ENCODE measurements around the gene CLN3.

Gene CLN3

GRCh38 chr16:28511031-28511430 lies 19.2 kb upstream of the CLN3 start:
- no peak for DNase-seq (ENCODE audit: low read depth in 1 of 2, low spot score in 1 of 2)
- Histone ChIP-seq H3K4me3 (replicated peaks; ENCODE audit: insufficient read depth, low read length) (no peak overlapping the region), H3K27me3 (ENCODE audit: insufficient read depth, poor library complexity, severe bottlenecking) (no peaks in the 10 kb centered on the region), H3K27ac (replicated peaks) (no peak overlapping the region)
- TF ChIP-seq, protein P1, sequence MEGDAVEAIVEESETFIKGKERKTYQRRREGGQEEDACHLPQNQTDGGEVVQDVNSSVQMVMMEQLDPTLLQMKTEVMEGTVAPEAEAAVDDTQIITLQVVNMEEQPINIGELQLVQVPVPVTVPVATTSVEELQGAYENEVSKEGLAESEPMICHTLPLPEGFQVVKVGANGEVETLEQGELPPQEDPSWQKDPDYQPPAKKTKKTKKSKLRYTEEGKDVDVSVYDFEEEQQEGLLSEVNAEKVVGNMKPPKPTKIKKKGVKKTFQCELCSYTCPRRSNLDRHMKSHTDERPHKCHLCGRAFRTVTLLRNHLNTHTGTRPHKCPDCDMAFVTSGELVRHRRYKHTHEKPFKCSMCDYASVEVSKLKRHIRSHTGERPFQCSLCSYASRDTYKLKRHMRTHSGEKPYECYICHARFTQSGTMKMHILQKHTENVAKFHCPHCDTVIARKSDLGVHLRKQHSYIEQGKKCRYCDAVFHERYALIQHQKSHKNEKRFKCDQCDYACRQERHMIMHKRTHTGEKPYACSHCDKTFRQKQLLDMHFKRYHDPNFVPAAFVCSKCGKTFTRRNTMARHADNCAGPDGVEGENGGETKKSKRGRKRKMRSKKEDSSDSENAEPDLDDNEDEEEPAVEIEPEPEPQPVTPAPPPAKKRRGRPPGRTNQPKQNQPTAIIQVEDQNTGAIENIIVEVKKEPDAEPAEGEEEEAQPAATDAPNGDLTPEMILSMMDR (IDR thresholded peaks at IDR 0.05; ENCODE audit: insufficient read depth, low read length): no peak
- TF ChIP-seq SPI1 (IDR thresholded peaks at IDR 0.05; ENCODE audit: borderline replicate concordance, low read depth) (no peak), GABPA (IDR thresholded peaks at IDR 0.05; ENCODE audit: low read depth) (no peak), POLR2AphosphoS5 (IDR thresholded peaks at IDR 0.05; ENCODE audit: low read depth) (no peak), REST (IDR thresholded peaks at IDR 0.05; ENCODE audit: insufficient replicate concordance, low read depth) (no peak)

GRCh38 chr16:28505489-28506137 lies 13.7 kb upstream of the CLN3 start:
- no peak overlapping the region for H3K27ac ChIP-seq (replicated peaks)
- TF ChIP-seq GABPA (IDR thresholded peaks at IDR 0.05; ENCODE audit: low read depth) (no peak), SPI1 (IDR thresholded peaks at IDR 0.05; ENCODE audit: borderline replicate concordance, low read depth) (no peak), POLR2AphosphoS5 (IDR thresholded peaks at IDR 0.05; ENCODE audit: low read depth) (no peak), REST (IDR thresholded peaks at IDR 0.05; ENCODE audit: insufficient replicate concordance, low read depth) (no peak)
- TF ChIP-seq, protein P1 (IDR thresholded peaks at IDR 0.05; ENCODE audit: insufficient read depth, low read length): no peak
- H3K27me3 ChIP-seq (ENCODE audit: insufficient read depth, poor library complexity, severe bottlenecking): no peaks in the 10 kb centered on the region
- H3K4me3 ChIP-seq (replicated peaks; ENCODE audit: insufficient read depth, low read length): no peak overlapping the region
- DNase-seq (ENCODE audit: low read depth in 1 of 2, low spot score in 1 of 2): no peak

DNA sequence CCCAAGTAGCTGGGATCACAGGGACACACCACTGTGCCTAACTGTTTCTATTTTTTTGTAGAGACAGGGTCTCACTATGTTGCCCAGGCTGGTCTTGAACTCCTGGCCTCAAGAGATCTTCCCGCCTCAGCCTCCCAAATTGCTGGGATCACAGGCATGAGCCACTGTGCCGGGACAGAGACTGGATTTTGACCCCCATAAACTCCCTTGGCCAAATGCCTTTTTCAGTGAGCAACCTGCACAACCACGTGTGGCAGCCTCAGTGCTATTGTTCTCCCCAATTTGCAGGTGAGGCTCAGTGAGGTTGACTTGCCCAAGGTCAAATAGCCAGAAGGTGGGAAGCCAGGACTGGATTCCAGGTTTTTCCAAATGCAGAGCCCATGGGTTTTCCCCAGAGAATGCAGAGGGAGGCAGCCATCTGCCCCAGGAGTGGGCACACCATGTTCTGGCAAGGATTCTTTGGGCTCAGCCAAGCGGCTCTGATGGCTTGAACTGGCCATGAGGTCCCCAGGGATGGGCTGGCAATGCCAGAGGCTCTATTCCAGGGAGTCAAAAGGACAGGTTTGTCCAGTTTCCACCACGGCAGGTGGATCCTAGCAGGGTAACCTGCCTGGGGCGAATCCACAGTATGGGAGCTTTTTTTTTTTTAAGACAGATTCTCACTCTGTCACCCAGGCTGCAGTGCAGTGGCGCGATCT lies 13.0 kb upstream of the CLN3 start:
- no peak for DNase-seq (ENCODE audit: low read depth in 1 of 2, low spot score in 1 of 2)
- H3K27me3 ChIP-seq (ENCODE audit: insufficient read depth, poor library complexity, severe bottlenecking): no peaks in the 10 kb centered on the region
- H3K4me3 ChIP-seq (replicated peaks; ENCODE audit: insufficient read depth, low read length): no peak overlapping the region
- TF ChIP-seq, protein P1 (IDR thresholded peaks at IDR 0.05; ENCODE audit: insufficient read depth, low read length): no peak
- no peak for TF ChIP-seq SPI1 (IDR thresholded peaks at IDR 0.05; ENCODE audit: borderline replicate concordance, low read depth)
- TF ChIP-seq GABPA (IDR thresholded peaks at IDR 0.05; ENCODE audit: low read depth): no peak
- TF ChIP-seq REST (IDR thresholded peaks at IDR 0.05; ENCODE audit: insufficient replicate concordance, low read depth): no peak
- TF ChIP-seq POLR2AphosphoS5 (IDR thresholded peaks at IDR 0.05; ENCODE audit: low read depth): no peak
- H3K27ac ChIP-seq (replicated peaks): no peak overlapping the region

Measured in HL-60 (cell line).